Anterior cingulate cortex (tissue), 58 donors: ENCODE data around the gene TNFAIP8L1.
"Not testable (repeated sequence)": the region's sequence is repeated elsewhere in the genome, so short reads cannot be mapped to it uniquely, and the experiment has no call there.

Experiments
- DNase-seq, 58 donors: peaks; one replicate each; lab custom pipeline; 2025; lab: John Stamatoyannopoulos, UW

The TNFAIP8L1 gene

DNA sequence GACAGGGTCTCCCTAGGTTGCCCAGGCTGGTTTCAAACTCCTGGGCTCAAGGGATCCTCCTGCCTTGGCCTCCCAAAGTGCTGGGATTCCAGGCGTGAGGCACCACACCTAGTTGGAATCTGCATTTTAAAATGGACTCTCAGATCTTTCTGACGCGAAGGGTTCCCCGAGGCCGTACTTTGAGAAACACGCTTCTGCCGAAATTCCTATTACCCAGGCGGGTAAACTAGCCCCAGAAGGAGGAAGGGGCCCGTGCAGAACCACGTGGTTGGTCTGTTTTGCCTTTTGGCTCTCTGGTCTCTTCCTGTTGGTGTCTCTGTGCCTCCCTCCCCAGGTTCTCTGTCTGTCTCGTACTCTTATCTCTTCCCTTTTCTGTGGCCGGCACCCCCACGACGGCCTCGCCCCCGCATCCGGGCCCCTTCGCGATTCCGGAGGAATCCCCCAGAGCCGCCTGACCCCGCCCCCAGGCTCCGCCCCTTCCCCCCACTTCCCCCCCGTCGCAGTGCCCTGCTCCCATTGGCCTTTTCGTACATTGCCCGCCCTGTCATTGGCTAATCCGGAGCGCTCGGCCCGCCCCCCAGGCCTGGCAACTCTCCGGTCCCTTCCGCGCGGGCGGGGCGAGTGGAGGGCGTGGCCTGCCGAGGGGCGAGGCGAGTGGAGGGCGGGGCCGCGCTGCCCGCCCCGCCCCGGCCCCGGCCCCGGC lies at the start of gene TNFAIP8L1:
TNFAIP8L1 (plus strand) TSS at position 689 of the 703 bp plus-strand sequence. CDS start 12,354 bp downstream, outside the sequence.
- peak; percentile 54 to 96 (median 89) for DNase-seq

- peak in 1 of 58 donors; percentile 6 for DNase-seq
Observed at GRCh38 chr19:4589579-4590410, 49.5 kb upstream of the TNFAIP8L1 start.

GRCh38 chr19:4590559-4590958 lies 48.8 kb upstream of the TNFAIP8L1 start:
- DNase-seq: no peak

- DNase-seq: no peak
Observed at GRCh38 chr19:4591320-4591719, 48.0 kb upstream of the TNFAIP8L1 start.

- DNase-seq: no peak
Observed at GRCh38 chr19:4592445-4592844, 46.9 kb upstream of the TNFAIP8L1 start.

- no peak for DNase-seq
Observed at GRCh38 chr19:4593409-4593851, 45.9 kb upstream of the TNFAIP8L1 start.

GRCh38 chr19:4594201-4594600 lies 45.1 kb upstream of the TNFAIP8L1 start:
- DNase-seq: no peak

DNA sequence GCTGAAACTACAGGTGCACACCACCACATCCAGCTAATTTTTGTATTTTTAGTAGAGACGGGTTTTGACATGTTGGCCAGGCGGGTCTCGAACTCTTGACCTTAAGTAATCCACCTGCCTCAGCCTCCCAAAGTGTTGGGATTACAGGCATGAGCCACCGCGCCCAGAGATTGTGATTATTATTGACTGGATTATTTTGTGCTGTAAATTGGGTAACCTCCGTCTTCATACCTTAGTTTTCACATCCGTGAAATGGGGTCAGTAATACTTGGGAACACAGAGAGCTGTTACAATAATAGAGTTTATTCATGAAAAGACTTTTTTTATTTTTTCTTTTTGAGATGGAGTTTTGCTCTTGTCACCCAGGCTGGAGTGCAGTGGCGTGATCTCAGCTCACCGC lies 44.2 kb upstream of the TNFAIP8L1 start:
- not testable (repeated sequence) for DNase-seq

DNA sequence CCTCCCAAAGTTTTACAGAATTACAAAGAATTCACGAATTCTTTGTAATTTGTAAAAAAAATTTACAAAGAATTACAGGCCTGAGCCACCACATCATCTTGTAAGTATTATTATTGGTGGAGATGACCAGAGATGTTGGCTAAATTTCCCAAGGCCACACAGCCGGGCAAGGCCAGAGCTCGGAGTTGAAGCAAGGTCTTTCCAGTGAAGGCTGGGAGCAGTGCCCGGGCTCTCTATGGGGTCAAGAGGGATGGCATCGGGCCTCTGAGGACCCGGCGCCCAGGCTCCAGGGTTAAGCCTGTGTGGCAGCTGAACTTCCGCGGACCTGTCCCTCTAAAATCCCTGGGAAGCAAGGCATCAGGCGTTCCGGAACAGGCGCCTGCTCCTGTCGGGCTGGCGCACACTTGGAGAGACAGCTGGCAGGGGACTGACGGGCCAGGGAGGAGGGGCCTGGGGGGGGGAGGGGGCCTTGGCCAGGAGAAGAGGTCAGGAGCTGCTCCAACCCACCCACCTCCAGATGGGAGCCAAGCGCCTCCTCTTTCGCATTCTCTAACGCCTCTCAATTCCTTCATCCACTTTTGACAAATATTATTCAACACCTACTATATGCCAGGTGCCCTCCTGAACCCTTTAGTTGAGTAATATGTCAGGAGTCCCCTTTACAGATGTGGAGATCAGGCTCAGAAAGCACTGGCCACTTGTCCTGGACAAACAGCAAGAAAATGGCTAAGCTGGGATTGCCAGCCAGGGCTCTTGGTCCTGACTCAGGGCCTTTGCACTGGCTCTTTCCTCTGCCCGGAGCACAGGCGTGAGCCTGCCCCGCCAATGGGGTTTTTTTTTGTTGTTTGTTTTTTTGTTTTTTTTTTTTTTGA lies 43.0 kb upstream of the TNFAIP8L1 start:
- DNase-seq: no peak

DNA sequence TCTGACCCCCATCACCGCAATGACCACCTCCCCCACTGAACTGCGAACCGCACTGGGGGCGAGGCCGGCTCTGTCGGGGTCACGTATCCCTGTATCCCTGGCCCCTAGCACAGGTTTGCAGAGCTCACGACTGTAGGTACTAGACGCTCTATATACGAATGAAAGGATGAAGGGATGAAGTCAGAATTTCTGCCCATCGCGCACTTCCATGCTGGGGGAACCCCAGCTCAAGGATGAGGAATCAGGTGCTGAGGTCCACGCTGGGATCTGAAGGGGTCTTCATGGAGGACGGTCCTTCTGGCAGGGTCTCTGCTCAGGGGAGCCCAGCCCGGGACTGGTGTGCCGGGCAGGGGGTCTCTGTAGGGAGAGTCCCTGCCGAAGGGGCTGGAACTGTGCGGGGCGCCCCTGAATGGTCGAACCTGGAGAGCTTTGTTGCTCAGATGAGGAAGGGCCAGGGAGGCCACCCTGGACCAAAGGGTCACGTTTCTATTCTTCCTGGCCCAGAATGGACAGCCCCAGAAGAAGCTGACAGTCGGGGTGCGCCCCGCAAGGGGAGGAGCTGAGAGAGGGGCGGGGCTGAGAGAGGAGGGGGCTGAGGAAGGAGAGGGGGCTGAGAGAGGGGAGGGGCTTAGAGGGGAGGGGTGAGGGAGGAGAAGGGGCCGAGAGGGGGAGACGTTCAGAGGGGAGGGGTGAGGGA lies 41.9 kb upstream of the TNFAIP8L1 start:
- no peak for DNase-seq

DNA sequence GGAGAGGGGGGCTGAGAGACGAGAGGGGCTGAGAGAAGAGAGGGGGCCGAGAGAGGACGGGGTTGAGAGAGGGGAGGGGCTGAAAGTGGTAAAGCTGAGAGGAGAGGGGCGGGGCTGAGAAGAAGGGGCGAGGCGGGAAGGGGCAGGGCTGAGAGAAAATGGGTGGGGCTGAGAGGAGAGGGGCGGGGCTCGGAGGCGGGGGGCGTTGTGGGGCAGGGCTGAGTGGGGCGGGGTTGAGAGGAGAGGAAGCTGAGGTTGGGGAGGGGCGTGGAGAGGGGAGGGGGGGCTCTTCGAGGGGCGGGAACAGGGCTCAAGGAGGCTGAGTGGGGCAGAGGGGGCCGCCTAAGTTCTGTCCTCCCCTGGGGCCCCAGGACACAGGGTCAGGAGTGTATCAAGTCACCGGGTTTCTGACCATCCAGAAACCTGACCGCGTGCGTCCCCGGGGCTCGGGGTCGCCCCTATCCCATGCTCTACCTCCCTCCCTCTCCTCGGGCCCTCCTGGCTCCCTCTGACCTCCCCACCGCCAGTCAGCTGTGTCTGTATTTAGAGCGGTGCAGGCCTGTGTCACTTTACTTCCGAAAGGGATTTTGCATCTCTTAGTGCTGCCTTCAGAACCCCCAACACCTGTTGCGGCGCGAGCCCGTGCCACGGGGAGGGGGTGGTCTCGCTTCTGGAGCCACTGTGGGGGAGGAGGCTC lies 41.2 kb upstream of the TNFAIP8L1 start:
- no peak for DNase-seq

DNA sequence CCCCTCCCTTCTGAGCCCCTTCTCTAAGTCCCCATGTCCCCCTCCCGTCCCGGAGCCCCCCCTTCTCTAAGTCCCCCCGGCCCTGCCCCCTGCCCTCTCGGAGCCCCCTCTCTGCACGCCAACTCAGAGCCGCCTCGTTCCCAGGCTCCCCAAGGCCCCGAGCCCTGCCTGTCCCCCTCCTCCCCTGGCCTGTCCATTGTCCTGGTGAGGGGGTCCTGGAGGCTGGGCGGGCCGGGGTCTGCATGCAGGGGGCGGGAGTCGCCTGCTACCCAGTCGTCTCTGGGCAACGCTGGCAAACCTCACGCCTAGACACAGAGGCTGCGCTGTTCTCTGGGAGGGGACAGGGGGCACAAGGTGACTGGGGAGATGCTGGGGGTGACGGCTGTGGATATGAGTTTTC lies 40.6 kb upstream of the TNFAIP8L1 start:
- DNase-seq: no peak

GRCh38 chr19:4600082-4600481 lies 39.2 kb upstream of the TNFAIP8L1 start:
- DNase-seq: no peak

GRCh38 chr19:4600893-4601292 lies 38.4 kb upstream of the TNFAIP8L1 start:
- DNase-seq: no peak

GRCh38 chr19:4602173-4602788 lies 37.0 kb upstream of the TNFAIP8L1 start:
- DNase-seq: no peak

- no peak for DNase-seq
Observed at GRCh38 chr19:4602915-4603314, 36.4 kb upstream of the TNFAIP8L1 start.

DNA sequence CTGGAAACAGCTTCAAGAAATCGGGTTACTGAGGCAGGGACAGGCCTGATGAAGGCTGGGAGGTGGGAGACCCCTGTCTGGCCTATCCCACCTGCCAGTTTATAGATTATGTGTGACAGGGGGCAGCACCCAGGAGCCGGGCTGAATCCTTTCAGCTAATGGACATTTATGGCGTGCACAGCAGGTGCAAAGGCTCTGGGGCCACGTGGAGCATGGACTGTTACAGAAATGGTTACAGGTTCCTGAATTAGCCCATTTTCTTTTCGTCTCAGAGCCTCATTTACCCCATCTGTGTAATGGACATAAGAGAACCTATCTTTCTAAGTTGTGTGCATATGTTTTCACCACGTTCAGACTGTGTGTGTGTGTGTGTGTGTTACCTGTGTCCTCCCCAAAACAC lies 34.4 kb upstream of the TNFAIP8L1 start:
- no peak for DNase-seq

DNA sequence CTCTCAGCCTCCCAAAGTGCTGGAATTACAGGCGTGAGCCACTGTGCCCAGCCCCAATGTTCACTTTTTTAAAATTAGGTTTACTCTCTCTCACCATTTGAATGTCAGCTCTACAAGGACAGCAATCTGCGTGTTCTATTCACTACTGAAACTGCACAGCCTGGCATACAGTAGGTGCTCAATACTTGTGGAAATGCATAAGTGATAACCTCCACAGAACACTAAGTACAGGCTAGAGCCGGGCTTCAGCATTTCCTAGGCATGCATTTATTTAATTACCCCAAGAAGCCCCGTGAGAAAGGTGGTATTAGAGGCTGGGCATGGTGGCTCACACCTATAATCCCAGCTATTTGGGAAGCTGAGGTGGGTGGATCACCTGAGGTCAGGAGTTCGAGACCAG lies 33.1 kb upstream of the TNFAIP8L1 start:
- DNase-seq: no peak
